GM21619 (cell line): ENCODE measurements around the gene EN1.

ENCODE experiments used
- ATAC-seq: cut with Tn5 transposase; IDR thresholded peaks from one replicate; pipeline ENCODE4 v1.9.1; 2021; ENCODE audit not compliant: unreplicated experiment

The EN1 gene

DNA sequence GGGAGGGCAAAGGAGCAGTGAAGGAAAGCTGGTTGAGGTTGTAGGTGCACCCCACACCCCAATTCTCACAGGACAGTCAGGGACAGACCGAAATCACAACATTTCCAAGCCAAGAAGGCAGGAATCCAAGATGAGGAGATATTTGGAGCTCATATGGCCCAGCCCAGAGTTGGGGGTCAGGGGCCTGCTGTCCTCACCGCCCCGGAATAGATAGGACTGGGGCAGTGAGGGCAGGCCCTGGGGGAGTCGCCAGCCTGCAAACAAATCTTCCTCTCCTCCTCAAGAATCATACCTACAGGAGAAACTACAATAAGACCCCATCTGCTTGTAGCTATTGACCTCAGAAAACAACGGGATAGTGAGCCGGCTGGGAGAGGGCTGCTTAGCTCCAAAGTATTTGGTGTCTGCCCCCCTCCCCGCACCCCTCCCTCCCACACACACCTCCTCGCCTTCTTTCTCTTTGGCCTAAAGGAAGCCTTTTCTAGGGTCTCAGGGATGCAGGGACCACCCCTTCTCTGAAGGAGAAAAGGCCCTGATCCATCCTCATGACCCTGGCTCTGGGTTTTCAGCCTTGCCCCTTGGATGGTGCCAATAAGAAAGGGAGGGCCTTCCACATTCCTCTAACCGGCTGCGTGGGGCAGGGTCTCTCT is 3.8 kb downstream of the EN1 start:
- ATAC-seq = no peak

DNA sequence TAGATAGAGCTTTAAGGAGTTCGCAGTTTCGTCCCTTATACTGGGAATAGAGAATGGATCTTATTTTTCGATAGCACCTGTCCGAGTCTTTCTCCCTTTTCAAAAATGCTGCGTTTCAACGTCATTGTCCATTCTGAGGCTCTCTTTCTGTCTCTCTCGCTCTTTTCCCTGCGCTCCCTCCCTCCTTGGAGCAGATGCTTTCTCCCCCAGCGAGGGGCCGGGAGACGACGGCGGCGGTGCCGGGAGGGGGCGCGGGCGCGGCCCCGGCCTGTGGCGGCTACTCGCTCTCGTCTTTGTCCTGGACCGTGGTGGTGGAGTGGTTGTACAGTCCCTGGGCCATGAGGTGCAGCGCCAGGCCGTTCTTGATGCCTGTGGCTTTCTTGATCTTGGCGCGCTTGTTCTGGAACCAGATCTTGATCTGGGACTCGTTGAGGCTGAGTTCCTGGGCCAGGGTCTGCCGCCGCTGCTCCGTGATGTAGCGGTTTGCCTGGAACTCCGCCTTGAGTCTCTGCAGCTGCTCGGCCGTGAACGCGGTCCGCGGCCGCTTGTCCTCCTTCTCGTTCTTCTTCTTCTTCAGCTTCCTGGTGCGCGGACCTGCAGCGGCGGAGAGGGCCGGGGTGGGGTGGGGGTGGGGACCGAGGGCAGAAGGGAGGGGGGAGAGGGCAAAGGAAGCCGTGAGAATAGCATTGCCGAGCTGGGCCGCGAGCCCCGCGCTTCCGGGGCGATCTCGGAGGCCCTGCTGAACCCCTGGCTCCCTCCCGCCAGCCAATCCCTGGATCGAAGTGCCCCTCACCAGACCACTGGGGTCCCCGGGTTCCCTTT is 4.6 kb downstream of the EN1 start:
- no peak for ATAC-seq

DNA sequence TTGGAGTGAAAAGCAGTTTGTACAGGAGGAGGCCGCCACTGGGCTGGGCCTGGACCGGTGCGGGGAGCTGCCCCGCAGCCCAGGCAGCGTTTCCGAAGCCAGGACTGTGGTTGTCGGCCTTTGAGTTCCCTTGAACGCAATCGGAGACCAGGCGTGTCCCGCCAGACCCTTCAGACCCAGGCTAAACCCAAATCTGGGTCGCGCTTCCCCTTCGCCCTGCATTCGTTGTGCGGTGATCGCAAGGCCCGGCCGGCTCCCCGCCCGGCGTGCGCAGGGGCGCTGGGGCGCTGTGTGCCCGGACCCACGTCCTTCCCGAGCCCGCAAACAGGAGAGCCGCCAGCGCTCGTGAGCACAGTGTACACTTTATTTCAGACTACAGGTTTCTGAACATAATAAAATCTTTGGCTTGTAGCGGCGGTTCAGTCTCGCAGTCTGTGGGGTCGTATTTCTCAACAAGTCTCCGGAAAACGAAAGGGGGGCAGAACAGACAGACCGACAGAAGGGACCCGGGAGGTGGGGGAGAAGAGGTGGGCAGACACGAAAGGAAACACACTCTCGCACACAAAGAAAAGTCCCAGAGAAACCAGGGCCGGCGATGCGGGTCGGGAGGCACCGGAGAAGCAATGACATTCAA is 5.5 kb downstream of the EN1 start:
- ATAC-seq = no peak

DNA sequence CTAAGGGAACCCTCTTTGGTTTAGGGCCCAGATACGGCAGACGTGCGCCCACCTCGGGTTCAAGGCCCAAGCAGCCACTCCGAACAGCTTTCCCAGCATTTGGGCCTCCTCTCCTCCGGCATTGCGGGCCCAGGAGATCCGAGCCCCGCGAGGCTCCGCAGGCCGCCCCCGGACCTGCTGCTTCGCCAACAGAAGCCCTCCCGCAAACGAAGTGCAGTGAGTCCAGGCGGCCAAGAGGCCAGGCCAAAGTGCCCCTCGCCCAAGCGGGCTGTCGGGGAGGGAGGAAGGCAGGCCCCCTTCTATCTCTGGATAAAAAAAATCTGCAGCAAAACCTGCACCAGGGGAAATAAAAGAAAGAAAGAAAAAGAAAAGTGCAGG is 6.0 kb downstream of the EN1 start:
- no peak for ATAC-seq

DNA sequence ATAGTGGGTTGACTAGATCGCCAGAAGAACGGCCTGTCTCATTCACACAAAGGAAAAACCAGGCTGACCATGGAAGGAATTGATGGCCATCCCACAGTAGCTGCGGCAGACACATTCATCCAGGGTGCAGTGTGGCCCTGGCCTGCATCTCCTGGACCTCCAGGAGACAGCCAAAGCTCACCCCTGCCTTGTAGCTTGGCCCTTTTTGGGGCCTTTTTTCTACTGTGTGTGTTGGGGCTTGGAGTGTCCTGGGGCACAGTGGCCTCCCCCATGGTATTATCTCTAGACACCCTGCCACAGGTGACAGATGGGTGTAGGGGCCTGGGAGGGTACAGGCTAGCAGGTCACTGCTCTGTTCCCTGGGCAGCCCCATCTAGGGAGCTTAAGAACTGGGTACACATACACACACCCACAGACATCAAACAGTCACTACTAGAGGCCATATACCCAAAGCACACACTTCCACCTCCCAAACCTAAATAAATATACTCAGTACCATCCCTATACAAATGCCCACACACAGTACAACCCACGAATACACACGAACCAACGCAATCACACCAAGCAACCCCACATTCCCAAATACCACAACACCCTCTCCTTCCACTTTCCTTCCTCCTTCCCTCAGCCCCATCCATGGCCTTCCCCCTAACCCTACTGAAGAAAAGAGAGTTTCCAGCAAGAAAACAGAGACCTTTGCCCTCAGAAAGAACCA is 8.6 kb downstream of the EN1 start:
- no peak for ATAC-seq

DNA sequence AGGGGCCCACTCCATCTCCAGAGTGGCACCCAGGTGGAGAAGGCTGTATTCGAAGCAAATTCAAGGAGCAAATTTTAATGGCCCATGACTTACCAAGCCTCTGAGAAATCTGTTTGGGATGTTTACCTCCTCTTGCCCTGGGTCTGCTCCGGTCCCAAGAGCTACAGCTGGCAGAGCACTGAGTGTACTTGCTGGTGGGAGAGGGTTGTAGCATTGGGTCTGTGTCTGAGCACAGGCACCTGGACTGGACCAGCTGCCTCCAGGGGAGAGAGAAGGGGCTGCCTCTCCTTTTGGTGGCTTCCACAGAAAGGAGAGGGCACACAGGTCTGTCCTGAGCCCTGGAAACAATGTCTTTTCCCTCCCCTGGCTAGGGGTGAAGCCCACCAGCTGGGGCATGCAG is 9.8 kb downstream of the EN1 start:
- no peak for ATAC-seq

DNA sequence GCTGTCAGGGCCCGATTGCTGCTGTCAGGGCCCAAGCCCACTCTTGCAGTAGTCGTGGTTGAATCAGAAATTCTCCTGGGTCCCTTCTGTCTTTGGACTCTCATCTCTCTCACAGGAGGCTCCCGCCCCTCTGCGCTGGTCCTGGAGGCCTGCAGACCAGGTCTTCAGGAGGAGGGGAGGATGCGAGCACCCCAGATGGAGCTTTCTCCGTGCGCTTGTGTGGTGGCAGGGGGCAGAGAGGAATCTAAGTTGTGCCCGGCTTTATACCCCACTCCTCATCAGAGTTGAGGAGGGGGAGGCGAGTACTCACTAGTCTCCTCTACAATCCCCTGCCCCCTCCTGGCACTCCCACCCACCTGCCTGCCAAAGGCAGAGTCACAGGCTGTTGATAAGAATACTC is 10.4 kb downstream of the EN1 start:
- ATAC-seq = no peak

DNA sequence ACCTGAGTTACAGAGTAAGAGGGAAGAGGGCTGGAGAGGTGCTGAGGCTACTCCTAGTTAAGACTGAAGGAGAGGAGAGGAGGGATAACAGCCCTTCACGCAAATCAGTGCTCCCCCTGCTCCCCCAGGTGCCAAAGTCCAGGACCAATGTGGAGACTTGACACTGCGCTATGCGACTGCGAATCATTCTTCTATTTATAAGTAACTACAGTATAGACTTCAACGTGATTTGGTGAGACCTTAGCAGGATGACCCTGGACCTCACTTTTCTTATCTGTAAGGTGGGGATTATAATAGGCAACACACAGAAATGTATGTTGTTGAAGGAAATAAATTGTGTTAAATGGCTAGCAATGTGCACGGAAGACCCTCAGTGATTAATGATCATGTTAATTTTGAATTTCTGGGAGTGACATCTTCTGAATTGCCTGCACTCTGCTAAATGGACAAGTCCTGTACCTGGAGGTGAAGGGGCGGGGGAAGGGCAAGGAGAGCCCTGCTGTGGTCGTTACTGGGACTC is 11.0 kb downstream of the EN1 start:
- ATAC-seq = no peak

DNA sequence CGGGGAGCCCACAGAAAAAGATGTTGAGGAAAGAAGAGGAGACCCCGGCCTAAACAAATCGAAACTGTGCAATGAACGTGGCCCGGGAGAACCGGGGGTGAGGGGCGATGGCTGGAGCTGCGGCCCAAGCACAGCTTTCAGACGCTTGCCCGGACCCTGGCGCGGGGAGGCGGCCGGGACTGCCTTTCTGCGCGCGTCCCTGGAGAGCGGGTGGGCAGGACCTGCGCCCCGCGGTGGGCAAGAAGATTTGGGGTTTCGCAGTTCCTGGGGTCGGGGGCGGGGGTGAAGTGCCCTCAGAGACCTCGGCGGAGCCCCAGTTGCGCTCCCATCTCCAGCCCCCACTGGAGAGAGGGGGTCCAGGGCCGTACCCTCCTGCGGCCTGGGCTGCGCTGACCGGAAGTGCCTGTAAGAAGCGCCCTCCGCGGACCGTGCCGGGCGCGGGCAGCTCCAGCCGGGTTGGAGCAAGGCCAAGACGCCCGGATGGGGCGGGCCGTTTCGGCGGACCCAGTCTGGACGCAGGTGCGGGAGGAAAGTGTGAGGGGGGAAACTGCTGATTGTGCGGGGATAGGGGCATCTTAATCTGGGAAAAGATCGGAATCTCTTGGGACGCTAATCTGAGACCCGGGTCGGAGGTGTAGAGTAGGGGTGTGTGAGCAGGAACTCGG is 11.6 kb downstream of the EN1 start:
- ATAC-seq = no peak

DNA sequence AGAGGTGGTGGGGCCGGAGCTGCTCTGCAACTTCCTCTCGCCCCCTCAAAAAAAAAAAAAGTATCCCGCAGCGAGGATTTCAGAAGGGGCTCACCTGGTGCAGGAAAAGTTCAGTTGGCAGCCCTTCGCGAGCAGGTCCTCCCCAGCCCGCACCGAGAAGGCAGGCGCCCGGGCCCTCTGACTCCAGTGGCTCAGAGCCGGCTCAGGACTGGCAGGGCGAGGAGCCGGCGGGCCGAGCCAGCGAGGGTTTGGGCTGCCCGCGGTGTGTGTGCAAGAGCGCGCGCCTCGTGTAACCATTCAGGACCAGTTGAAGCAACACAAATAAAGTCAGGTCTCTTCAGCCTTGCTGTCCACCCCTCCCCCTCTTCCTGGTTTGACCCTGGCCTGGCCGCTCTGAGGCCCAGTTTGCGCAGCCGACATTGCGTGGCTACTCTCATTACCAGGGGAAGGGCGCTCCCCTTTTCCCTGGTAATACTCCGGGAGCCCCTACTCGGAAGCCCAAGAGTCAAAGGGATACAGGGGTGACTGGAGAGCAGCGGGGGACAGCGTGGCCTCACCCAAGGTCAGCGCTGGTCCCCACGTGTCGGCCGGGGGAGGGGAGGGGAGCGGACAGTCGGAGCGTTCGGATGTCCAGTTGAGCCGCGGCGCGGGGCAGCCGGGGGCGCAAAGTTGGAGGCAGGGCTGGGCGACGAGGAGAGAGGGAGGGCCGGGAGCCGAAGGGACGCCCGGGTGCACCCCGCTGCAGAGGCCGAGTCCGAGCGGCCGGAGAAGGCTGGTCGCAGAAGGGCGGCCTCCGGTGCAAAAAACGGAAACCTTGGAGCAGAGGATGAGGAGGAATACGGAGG is 12.3 kb downstream of the EN1 start:
- no peak for ATAC-seq

DNA sequence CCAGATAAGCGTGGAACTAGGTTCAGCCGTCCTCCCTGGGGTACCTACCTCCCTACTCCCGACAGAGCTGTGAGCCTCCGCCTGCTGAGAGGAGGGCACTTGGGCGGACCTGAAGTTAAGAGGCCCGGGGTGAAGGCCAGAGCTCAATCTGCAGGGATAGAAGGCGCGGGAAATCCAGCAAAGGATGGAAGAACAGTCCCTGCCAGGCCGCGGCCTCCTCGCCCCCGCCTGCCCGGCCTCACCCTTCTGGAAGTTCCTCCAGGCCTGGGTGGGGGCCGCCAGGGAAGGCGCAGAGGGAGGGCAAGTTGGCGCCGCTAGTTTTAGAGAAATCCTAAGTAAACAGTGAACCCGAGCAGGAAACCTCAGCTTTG is 13.0 kb downstream of the EN1 start:
- ATAC-seq = no peak

DNA sequence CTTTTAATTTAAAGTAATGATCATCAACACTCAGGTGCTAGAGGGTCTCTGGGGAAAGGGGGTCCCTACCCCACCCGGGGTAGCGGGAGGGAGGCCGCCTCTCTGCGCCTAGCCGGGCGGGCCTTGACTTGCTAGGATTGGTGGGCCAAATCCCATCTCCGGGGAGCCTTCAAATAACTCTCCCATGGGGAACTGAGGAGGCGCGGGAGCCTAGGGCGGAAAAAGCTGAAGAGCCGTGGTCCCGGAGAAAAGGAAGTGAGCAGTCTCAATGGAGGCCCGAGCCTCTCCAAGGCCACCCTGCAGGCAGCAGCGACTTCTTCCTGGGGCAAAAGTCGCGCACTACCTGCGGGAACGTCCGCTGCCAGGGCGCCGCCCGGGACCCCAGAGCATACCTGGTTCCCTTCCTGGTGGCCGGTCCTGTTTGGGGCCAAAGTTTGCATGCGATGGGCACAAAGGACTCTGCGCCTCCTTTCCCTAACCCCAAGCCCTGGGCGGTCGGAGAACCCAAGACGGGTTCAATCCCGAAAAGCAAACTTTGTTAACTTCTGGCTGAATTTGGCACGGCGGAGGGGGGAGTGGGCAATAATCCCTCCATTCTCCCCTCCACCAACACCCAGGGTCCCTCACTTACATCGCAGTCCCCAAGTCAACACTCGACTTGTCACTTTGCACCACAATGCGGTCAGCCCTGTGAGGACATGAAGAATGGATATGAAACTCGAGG is 13.6 kb downstream of the EN1 start:
- ATAC-seq = no peak

DNA sequence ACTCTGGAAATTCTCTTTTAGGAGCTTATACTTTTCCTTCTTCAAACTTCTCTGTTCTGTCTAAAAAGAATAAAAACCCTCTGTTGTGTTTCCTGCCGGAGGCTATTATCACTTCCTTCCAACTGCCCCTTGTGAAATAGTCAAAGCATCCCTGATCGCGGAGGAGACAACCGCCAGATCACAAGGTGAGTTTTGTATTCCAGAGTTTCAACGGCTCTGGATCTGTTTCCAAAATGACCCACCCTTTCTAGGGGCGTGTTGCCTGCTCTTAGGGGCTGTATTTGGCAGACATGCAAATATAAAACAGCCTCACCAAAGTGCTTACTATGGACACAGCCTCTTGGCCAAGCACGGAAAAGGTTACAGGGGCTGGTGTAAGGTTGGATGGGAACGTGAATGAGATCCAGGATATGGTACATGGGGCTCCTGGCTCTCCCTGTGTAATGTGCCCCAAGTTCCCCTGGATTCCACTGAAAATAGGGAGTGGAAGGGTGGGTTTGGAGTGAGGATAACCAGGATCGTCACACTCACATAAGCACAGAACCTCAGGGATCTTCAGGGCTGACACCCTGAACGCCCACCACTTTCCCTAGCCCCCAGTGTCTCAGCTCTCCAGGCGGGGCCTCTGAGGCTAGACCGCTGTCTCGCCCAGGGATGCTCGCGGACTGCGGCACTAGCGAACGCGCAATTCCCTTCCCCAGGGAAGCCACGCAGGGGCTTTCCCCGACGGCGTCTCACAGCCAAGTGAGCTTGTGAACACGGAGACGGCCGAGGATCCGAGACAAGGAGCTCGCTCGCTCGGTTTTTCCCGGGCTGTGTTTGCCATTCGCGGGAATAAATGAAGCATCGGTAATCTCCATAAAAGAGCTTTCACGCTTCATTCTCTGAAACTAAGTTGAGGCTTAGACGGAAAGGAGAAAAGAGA is 14.4 kb downstream of the EN1 start:
- ATAC-seq = no peak

DNA sequence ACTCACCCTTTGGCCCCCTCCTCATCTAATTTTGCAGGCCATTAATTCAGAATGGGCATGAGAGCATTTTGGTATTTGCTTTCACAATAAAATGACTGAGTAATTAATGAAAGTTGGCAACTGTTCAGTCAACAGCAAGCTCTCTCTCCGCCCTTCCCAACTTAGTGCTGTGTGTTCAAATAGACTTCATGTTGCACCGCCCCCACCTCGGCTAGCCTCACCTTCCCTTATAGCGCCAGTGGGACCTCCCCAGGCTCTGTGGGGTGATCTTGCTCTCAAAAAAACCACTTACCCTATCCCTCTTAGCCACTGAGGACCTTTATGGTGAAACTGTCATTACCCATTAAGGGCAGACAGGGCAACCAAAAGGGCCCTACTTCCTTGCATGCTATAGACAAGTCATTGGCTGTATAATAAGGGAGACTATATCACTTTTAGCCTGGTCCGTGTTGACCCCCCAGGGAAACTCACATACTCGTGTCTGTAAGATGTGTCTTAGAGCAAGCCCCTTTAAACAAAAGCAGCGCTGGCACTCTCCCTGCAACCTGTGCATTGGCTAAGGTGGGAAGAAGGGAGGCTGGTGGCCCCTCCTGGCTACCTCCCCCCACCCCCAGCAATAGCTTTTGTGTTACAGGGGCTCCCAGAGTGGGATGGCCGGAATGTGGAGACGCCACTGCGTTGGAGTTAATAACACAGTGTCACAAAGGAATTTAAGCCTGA is 15.2 kb downstream of the EN1 start:
- ATAC-seq = no peak

DNA sequence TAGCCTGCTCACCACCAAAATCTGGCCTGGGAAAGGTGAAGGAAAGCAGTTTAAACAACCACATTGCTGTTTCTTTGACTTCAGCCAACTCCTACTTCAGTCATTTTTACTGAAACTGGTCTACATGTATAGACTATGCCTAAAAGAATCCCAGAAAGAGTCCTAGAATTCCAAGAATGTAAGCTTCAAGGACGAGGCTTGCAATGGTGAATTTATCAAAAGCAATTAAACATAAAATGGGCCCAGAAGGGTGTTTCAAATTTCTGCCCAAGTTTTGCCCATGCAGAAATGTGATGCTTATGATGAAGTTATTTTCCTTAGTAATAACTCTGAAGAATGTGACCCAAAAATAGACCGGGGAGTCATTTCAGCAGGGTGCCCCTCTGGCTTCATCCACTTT is 16.6 kb downstream of the EN1 start:
- no peak for ATAC-seq

DNA sequence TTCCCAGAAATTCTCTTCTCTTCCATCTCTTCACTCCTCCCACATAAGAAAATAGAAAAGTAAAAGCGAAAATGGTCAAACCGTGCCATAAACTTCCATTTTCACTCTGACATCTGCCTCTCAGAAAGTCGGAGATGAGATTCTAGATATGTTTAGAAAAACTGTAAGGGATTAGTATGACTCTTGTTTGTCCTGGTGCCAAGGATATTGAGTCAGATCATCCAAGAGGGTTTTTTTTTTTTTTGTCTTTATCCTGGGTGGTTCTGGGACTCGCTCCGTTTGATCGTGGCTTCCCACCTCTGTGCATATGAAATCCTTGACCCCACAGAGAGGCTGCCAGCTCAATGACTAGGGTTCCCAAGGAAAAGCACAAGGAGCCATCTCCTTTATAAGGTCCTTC is 17.3 kb downstream of the EN1 start:
- ATAC-seq = no peak

DNA sequence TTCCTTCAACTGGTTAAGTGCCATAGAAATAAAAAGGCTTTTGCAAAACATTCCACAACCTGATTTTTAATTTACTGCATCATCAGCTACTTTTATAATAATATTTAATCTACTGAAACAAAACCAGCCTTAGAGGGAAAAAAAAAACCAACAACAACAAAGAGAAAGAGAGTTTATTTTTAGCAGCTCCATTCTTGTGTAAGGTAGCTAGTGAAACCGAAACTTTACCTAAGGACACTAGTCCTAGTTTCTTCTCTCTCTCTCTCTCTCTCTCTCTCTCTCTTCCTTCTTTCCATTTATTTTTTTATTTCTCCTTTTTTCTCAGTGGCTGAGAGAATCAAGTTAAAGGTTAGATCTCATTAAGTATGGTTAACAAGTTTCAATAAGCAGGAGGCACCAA is 21.4 kb downstream of the EN1 start:
- no peak for ATAC-seq

DNA sequence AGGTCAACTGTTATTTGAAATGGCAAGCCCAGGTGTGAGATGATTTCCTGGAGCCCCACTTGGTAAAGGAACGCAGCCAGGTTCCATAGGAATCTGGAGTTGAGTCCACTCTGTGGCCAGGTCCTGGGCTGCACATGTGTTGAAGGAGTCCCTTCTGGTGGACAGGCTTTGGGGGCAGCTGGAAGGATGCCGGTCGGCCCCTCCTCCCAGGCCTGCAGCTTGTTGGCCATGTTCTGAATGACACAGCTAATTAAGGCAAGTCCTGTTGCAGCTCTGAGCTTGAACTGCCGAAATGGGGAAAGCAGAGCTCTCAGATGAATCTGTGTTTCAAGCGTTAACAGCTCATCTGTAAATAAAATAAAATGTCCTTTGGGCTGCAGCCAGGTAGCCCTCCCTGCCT is 23.8 kb downstream of the EN1 start:
- ATAC-seq = no peak
